H9 (cell line): ENCODE results near the gene CTNNBL1. TPM values are rescaled to one million over a fixed set of nuclear protein-coding genes. Genes with fewer than 3 reads are reported as not detected.

Source experiments
- DNase-seq: peaks from one replicate; pipeline ENCODE4 v3.0.0-alpha.2; 2017
- H2AFZ ChIP-seq: one replicate; pipeline ENCODE4 v1.6.1; 2013; ENCODE audit warnings: mild to moderate bottlenecking, low read length, control low read depth, moderate library complexity
- H2AK5ac ChIP-seq: 2 replicates; pipeline ENCODE4 v1.6.1; 2013; ENCODE audit warnings: low read length, control low read depth, mixed read lengths; ENCODE audit not compliant: insufficient read length
- H2BK120ac ChIP-seq: one replicate; pipeline ENCODE4 v1.6.1; 2013; ENCODE audit warnings: low read depth, mild to moderate bottlenecking, low read length, control low read depth, inconsistent platforms; ENCODE audit not compliant: poor library complexity, severe bottlenecking
- H2BK12ac ChIP-seq: 2 replicates; pipeline ENCODE4 v1.6.1; 2013; ENCODE audit warnings: low read length, control low read depth, mixed read lengths, low read depth; ENCODE audit not compliant: insufficient read length
- H2BK15ac ChIP-seq: 2 replicates; pipeline ENCODE4 v1.6.1; 2013; ENCODE audit warnings: low read depth, low read length, control low read depth
- H2BK20ac ChIP-seq: one replicate; pipeline ENCODE4 v1.6.1; 2013; ENCODE audit warnings: low read depth, mild to moderate bottlenecking, low read length, control low read depth, inconsistent platforms; ENCODE audit not compliant: poor library complexity, severe bottlenecking
- H2BK5ac ChIP-seq: 2 replicates; pipeline ENCODE4 v1.6.1; 2013; ENCODE audit warnings: low read length, control low read depth, mixed read lengths; ENCODE audit not compliant: insufficient read length
- H3K14ac ChIP-seq: 2 replicates; pipeline ENCODE4 v1.6.1; 2013; ENCODE audit warnings: low read length, control low read depth; ENCODE audit not compliant: insufficient read depth
- H3K18ac ChIP-seq: 2 replicates; pipeline ENCODE4 v1.6.1; 2013; ENCODE audit warnings: low read depth, mild to moderate bottlenecking, mixed read lengths, low read length, control low read depth; ENCODE audit not compliant: insufficient read length
- H3K23ac ChIP-seq: 2 replicates; pipeline ENCODE4 v1.6.1; 2013; ENCODE audit warnings: low read length, control low read depth, mixed read lengths, low read depth; ENCODE audit not compliant: insufficient read length
- H3K23me2 ChIP-seq: 2 replicates; pipeline ENCODE4 v1.6.1; 2013; ENCODE audit warnings: low read depth, mild to moderate bottlenecking, mixed read lengths, low read length, control low read depth; ENCODE audit not compliant: insufficient read length, poor library complexity, severe bottlenecking
- H3K27ac ChIP-seq: 2 replicates; pipeline ENCODE4 v1.5.1; 2013; ENCODE audit warnings: low read length, control low read depth, mixed read lengths, low read depth; ENCODE audit not compliant: insufficient read length
- H3K27me3 ChIP-seq: 2 replicates; pipeline ENCODE4 v1.6.1; 2013; ENCODE audit warnings: low read length, control low read depth, inconsistent platforms; ENCODE audit not compliant: insufficient read depth
- H3K4ac ChIP-seq: 2 replicates; pipeline ENCODE4 v1.6.1; 2013; ENCODE audit warnings: low read depth, mild to moderate bottlenecking, control low read depth, inconsistent platforms, low read length, moderate library complexity
- H3K4me1 ChIP-seq: 2 replicates; pipeline ENCODE4 v1.6.1; 2013; ENCODE audit warnings: low read length, control low read depth, inconsistent platforms; ENCODE audit not compliant: insufficient read depth
- H3K4me2 ChIP-seq: 2 replicates; pipeline ENCODE4 v1.6.1; 2013; ENCODE audit warnings: low read length, control low read depth, mixed read lengths; ENCODE audit not compliant: insufficient read length, insufficient read depth
- H3K56ac ChIP-seq: 2 replicates; pipeline ENCODE4 v1.6.1; 2013; ENCODE audit warnings: low read depth, mild to moderate bottlenecking, mixed read lengths, low read length, control low read depth; ENCODE audit not compliant: insufficient read length
- H3K79me1 ChIP-seq: 2 replicates; pipeline ENCODE4 v1.6.1; 2013; ENCODE audit warnings: low read depth, mild to moderate bottlenecking, moderate library complexity, low read length, control low read depth, inconsistent platforms; ENCODE audit not compliant: insufficient read depth, poor library complexity, severe bottlenecking
- H3K79me2 ChIP-seq: 2 replicates; pipeline ENCODE4 v1.6.1; 2013; ENCODE audit warnings: low read length, control low read depth, inconsistent platforms; ENCODE audit not compliant: insufficient read depth
- H3K9ac ChIP-seq: 2 replicates; pipeline ENCODE4 v1.6.1; 2013; ENCODE audit warnings: low read length, control low read depth, mixed read lengths; ENCODE audit not compliant: insufficient read length; ENCODE audit errors: extremely low read depth
- H3K9me3 ChIP-seq: one replicate; pipeline ENCODE4 v1.6.1; 2013; ENCODE audit warnings: low read depth, low read length, inconsistent platforms; ENCODE audit not compliant: control insufficient read depth
- H3T11ph ChIP-seq: one replicate; pipeline ENCODE4 v1.6.1; 2013; ENCODE audit warnings: mild to moderate bottlenecking, low read length, control low read depth, inconsistent platforms
- H4K20me1 ChIP-seq: one replicate; pipeline ENCODE4 v1.6.1; 2013; ENCODE audit not compliant: control insufficient read depth, insufficient read length, insufficient read depth
- H4K5ac ChIP-seq: 2 replicates; pipeline ENCODE4 v1.6.1; 2013; ENCODE audit warnings: low read depth, mild to moderate bottlenecking, mixed read lengths, low read length, control low read depth; ENCODE audit not compliant: insufficient read length
- H4K8ac ChIP-seq: replicated peaks from 2 replicates; pipeline ENCODE4 v1.6.1; 2013; ENCODE audit warnings: low read length, control low read depth, mixed read lengths, low read depth; ENCODE audit not compliant: insufficient read length
- H4K91ac ChIP-seq: 2 replicates; pipeline ENCODE4 v1.6.1; 2013; ENCODE audit warnings: low read depth, mild to moderate bottlenecking, moderate library complexity, mixed read lengths, low read length, control low read depth; ENCODE audit not compliant: insufficient read length
- H3K27ac Mint-ChIP-seq, 3 experiments: 2 replicates in 2 of 3; 3 replicates in 1 of 3; pipeline ENCODE4 v1.8.0; 2020 to 2021; ENCODE audit warnings: mixed read lengths in 3 of 3, mild to moderate bottlenecking in 1 of 3, moderate library complexity in 1 of 3
- H3K27me3 Mint-ChIP-seq: 2 replicates; pipeline ENCODE4 v1.8.0; 2021; ENCODE audit warnings: low read depth, mild to moderate bottlenecking, moderate library complexity, mixed read lengths
- H3K36me3 Mint-ChIP-seq, 3 experiments: 2 replicates in 2 of 3; 3 replicates in 1 of 3; pipeline ENCODE4 v1.8.0; 2020 to 2021; ENCODE audit warnings: low read depth in 3 of 3, mixed read lengths in 3 of 3; ENCODE audit not compliant: insufficient read depth in 1 of 3
- H3K4me1 Mint-ChIP-seq, 2 experiments: 2 replicates each; pipeline ENCODE4 v1.8.0; 2020; ENCODE audit warnings: mixed read lengths in 2 of 2
- H3K4me3 Mint-ChIP-seq, 2 experiments: 2 replicates in 1 of 2; 3 replicates in 1 of 2; pipeline ENCODE4 v1.8.0; 2020 to 2021; ENCODE audit warnings: mild to moderate bottlenecking in 2 of 2, mixed read lengths in 2 of 2, moderate library complexity in 1 of 2
- H3K9me3 Mint-ChIP-seq, 2 experiments: 2 replicates in 1 of 2; 3 replicates in 1 of 2; pipeline ENCODE4 v1.8.0; 2020; ENCODE audit warnings: mild to moderate bottlenecking in 2 of 2, mixed read lengths in 2 of 2, moderate library complexity in 1 of 2
- CTCF ChIP-seq: fragments of 200-600 bp; sonication (generic); conservative IDR thresholded peaks from 3 replicates; pipeline ENCODE4 v1.8.0; 2021; ENCODE audit warnings: antibody characterized with exemption, mild to moderate bottlenecking
- WGBS: extraction: QIAGEN DNeasy Blood & Tissue Kit; methylation state at CpG from one replicate; pipeline ENCODE4 v1.1.7; 2013; ENCODE audit warnings: missing lambda C conversion rate, low lambda C conversion rate, mixed read lengths; ENCODE audit not compliant: insufficient read length; ENCODE audit errors: extremely low coverage; 5-methylcytosine and 5-hydroxymethylcytosine counted together
- total RNA-seq: library from RNA; stranded (reverse); gene quantifications from 2 replicates; pipeline ENCODE4 v1.2.1, GENCODE V29; 2021

Gene CTNNBL1
- total RNA-seq, 1 experiment from 2014 or later, result 67.2 TPM

DNA sequence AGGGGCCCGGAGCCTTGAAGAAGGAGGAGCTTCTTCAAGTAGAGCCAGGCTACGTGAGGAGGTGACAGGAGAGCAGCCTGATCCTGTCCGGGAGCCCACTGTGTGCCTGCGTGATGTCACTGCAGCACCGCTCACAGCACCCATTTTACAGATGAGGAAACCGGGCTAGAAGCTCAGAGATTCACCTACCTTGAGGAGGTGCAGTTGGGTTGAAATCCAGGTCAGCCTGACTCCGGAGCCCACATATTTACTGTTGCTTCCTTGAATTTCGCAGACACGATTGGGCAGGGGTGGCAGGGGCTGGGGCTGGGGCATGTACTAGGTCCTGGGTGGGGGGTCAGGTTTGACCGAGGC is 221.6 kb downstream of the CTNNBL1 start:
- H3K27me3 Mint-ChIP-seq, result peaks cover 55% of the 10 kb centered on the region
- Histone ChIP-seq H2BK120ac (no peak overlapping the region), H3K14ac (no peak overlapping the region), H3K9me3 (no peaks in the 10 kb centered on the region), H4K5ac (no peak overlapping the region), H3K27ac (no peak overlapping the region), H3K4me1 (peaks cover 4% of the 10 kb centered on the region; the same call in 1 of the 2 replicates), H2BK5ac (no peak overlapping the region), H3K23me2 (peaks cover 11% of the 10 kb centered on the region), H3T11ph (no peak overlapping the region), H3K79me2 (no peaks in the 10 kb centered on the region), H3K23ac (no peak overlapping the region), H2BK12ac (no peak overlapping the region), H3K4ac (no peak overlapping the region), H3K56ac (no peak overlapping the region), H4K20me1 (no peaks in the 10 kb centered on the region), H2BK20ac (no peak overlapping the region), H2AK5ac (no peak overlapping the region), H4K8ac (no peak overlapping the region), H4K91ac (no peak overlapping the region), H2AFZ (no peak overlapping the region), H3K27me3 (no peaks in the 10 kb centered on the region; the same call in 1 of the 2 replicates), H3K9ac (no peak overlapping the region), H3K4me2 (peak overlapping the region; percentile 84), H3K79me1 (no peaks in the 10 kb centered on the region), H3K18ac (no peak overlapping the region), H2BK15ac (no peak overlapping the region)
- peaks cover 55 to 74% of the 10 kb centered on the region in 2 experiments for H3K4me1 Mint-ChIP-seq
- WGBS, result no CpG with 5 or more reads among the region's 10 CpGs
- DNase-seq, result peak; percentile 48
- no peaks in the 10 kb centered on the region for H3K36me3 Mint-ChIP-seq
- H3K4me3 Mint-ChIP-seq, result peak overlapping the region; percentile 65 to 79
- H3K9me3 Mint-ChIP-seq, result no peaks in the 10 kb centered on the region
- H3K27ac Mint-ChIP-seq, result no peak overlapping the region; a peak in 1 of 7 replicates
- no peak for TF ChIP-seq CTCF
